Uterus (tissue), 2 donors: ENCODE results near the gene FBLN5.

Experiments
- POLR2A ChIP-seq, 2 donors: fragments of 450-650 bp; IDR thresholded peaks; one replicate each; pipeline ENCODE4 v1.6.1; 2016; ENCODE audit warnings: antibody characterized with exemption in 2 of 2, mild to moderate bottlenecking in 1 of 2, moderate library complexity in 1 of 2
- TF ChIP-seq, protein P1 (sequence below), 4 experiments: fragments of 200-600 bp in 2 of 4; fragments of 450-650 bp in 2 of 4; sonication (generic) in 2 of 4; IDR thresholded peaks; one replicate each; pipeline ENCODE4 v1.5.1; 2016 to 2019; ENCODE audit warnings: antibody characterized with exemption in 4 of 4, mild to moderate bottlenecking in 2 of 4, moderate library complexity in 1 of 4

GRCh38 chr14:91975763-91976162 lies 28.3 kb upstream of the FBLN5 start:
- TF ChIP-seq, protein P1, sequence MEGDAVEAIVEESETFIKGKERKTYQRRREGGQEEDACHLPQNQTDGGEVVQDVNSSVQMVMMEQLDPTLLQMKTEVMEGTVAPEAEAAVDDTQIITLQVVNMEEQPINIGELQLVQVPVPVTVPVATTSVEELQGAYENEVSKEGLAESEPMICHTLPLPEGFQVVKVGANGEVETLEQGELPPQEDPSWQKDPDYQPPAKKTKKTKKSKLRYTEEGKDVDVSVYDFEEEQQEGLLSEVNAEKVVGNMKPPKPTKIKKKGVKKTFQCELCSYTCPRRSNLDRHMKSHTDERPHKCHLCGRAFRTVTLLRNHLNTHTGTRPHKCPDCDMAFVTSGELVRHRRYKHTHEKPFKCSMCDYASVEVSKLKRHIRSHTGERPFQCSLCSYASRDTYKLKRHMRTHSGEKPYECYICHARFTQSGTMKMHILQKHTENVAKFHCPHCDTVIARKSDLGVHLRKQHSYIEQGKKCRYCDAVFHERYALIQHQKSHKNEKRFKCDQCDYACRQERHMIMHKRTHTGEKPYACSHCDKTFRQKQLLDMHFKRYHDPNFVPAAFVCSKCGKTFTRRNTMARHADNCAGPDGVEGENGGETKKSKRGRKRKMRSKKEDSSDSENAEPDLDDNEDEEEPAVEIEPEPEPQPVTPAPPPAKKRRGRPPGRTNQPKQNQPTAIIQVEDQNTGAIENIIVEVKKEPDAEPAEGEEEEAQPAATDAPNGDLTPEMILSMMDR (IDR thresholded peaks at IDR 0.05) = no peak
- TF ChIP-seq POLR2A (IDR thresholded peaks at IDR 0.05) = no peak
